Gastroesophageal sphincter (tissue), 3 donors: Measurements from ENCODE around the gene LAMB1.

Source experiments
- CTCF ChIP-seq, 4 experiments: fragments of 200-600 bp in 2 of 4; fragments of 450-650 bp in 2 of 4; sonication (generic) in 1 of 4; IDR thresholded peaks; one replicate each; pipeline ENCODE4 v1.5.1; 2017 to 2019; ENCODE audit warnings: antibody characterized with exemption in 4 of 4, mild to moderate bottlenecking in 2 of 4, moderate library complexity in 2 of 4
- POLR2A ChIP-seq, 2 donors: fragments of 450-650 bp; IDR thresholded peaks; one replicate each; pipeline ENCODE4 v1.6.1; 2017; ENCODE audit warnings: antibody characterized with exemption in 2 of 2, mild to moderate bottlenecking in 2 of 2, moderate library complexity in 1 of 2
- POLR2AphosphoS5 ChIP-seq: sonication (generic); formaldehyde crosslinking; IDR thresholded peaks from one replicate; pipeline ENCODE4 v1.6.1; 2017; ENCODE audit warnings: antibody characterized with exemption

DNA sequence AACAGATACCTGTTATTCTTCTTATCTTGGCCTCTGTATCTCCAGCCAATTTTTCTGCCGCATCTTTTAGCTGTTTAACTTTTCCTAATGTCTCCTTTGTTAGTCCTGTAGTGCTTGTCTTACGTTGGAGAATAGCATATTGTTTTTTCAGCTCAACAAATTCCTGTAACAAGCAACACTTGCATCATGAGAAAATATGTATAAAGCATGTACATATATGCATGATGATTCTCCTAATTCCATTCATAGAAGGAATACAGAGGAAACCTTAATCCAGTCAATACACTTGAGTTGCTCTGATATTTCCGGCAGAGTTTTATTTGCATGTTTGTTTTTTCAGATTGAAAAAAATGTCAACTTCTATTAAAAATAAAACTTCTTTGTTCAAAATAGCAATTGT, 26.1 kb upstream of the LAMB1 start:
- TF ChIP-seq CTCF (IDR thresholded peaks at IDR 0.05), result no peak
- no peak for TF ChIP-seq POLR2AphosphoS5
- no peak for TF ChIP-seq POLR2A (IDR thresholded peaks at IDR 0.05)
